ENCODE results near the gene SLC7A6. TPM values are rescaled to one million over a fixed set of nuclear protein-coding genes. Genes with fewer than 3 reads are reported as not detected.

The SLC7A6 gene
- total RNA-seq, 2 donors from 2014 or later = 69.0 to 97.7 TPM

Other genes starting within 250 kb of the SLC7A6 start
- gene DPEP2NB, start 248.6 kb upstream of the SLC7A6 start, total RNA-seq = not detected
- 10 to 100 TPM in 1 of 2 donors, 1 to 10 TPM in 1; 7.7 to 15.6 TPM for gene DDX28, start 241.3 kb upstream of the SLC7A6 start, total RNA-seq
- 10 to 100 TPM; 21.2 to 35.5 TPM for gene DUS2, start 241.2 kb upstream of the SLC7A6 start, total RNA-seq
- gene NFATC3, start 179.2 kb upstream of the SLC7A6 start, total RNA-seq = 10 to 100 TPM; 64.2 to 90.1 TPM
- under 1 TPM; 0.43 to 0.48 TPM for gene ESRP2, start 28.4 kb upstream of the SLC7A6 start, total RNA-seq
- 1 to 10 TPM; 9.7 to 9.8 TPM for gene PLA2G15, start 19.2 kb upstream of the SLC7A6 start, total RNA-seq
- 10 to 100 TPM; 21.4 to 29.6 TPM for gene SLC7A6OS, start 46.4 kb downstream of the SLC7A6 start, total RNA-seq
- 10 to 100 TPM; 33.7 to 80.2 TPM for gene PRMT7, start 46.5 kb downstream of the SLC7A6 start, total RNA-seq
- gene SMPD3, start 184.0 kb downstream of the SLC7A6 start, total RNA-seq = 1 to 10 TPM in 1 of 2 donors, under 1 TPM in 1; 0.12 to 1.0 TPM